ENCODE measurements around the gene FBXL16.
"Not testable (repeated sequence)": the region's sequence is repeated elsewhere in the genome, so short reads cannot be mapped to it uniquely, and the experiment has no call there.

FBXL16 gene

DNA sequence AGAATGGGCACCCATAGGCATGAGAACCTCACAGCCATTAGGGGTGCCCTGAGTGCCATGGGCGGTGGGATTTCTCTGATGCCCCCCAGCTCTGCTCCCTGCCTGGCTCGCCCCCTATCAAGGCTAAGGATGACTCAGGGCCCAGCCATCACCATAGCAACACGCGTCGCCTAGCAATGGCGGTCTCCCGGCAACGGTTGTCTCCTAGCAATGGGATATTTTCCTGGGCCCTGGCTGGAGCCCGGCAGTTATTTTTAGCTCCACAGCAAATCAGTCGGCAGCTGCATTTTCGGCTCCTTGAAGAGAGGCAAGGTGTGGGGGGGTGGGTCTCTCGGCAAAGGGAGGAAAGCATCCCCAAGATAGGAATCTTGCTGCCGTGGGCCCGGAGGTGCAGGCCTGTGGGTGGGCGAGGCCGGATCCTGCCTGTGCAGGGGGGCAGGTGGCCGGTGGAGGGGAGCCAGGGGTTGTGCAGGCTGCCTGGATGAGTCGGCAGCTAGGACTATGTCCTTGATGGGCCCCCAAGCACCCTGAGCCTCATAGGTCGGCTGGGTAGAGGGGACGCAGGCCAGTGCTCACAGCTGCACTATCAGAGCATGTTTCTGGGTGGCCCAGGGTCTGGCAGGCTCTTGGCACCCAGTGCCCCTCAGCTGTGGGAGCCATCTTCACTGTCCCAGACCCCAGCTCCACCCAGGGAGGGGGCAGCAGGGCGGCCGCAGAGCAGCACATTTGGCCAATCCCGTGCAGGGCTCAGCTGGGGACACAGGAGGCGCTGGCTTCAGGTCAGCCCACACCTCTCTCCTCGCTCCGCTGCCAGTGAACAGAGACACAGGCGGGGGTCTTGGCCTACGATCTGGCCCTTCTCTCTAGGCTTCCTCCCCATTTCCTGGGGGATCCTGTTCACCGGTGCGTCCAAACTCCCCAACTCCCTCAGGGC, 4.2 kb upstream of the FBXL16 start:
- peak; percentile 97 for DNase-seq

DNA sequence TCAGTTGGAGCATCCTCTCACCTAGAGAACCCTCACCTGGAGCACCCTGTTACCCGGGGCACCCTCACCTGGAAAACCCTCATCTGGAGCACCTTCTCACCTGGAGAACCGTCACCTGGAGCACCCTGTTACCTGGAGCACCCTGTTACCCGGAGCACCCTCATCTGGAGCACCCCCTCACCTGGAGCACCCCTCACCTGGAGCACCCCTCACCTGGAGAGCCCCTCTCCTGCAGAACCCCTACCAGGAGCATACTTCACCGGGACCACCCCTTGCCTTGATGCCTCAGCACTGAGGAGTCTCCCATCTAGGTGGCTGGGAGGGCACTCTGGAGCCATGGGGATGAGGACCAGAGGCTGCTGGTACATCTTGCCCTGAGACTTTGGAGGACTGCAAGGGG, 3.4 kb upstream of the FBXL16 start:
- no peak for DNase-seq

DNA sequence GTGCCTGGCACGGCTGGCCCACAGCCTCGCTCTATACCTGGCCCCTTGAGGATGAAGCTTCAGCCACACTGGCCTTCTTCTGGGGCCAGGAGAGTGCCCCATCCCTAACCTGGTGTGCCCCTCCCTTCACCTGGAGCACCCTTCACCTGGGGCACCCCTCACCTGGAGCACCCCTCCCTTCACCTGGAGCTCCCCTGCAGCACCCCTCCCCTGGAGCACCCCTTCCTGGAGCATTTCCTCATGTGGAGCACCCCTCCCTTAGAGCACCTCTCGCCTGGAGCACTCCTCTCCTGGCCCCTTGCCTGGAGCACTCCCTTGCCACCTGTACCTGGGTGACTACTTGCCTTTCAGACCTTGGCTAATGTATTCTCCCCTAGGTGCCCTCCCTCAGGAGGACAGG, 2.4 kb upstream of the FBXL16 start:
- no peak for DNase-seq

DNA sequence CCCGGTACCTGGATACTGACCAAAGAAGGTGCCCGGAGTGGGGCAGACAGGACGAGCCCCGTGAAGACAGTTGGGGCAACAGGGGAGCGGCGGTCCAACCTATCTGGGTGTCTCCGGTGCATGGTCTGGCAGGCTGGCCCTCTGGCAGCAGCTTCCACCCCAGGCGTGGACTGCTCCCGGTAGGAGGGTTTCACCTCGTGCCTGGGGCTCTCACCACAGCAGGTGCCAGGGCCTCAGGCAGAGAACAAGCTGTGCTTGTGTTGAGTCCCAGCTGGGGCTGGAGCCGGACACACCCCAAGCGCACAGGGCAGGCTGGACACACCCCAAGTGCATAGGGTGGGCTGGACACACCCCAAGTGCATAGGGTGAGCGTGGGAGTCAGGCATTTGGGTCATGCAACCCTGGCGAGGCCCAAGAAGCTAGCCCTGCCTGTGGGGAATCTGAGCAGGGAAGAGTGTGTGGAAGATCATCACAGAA, 1.5 kb upstream of the FBXL16 start:
- no peak for DNase-seq

DNA sequence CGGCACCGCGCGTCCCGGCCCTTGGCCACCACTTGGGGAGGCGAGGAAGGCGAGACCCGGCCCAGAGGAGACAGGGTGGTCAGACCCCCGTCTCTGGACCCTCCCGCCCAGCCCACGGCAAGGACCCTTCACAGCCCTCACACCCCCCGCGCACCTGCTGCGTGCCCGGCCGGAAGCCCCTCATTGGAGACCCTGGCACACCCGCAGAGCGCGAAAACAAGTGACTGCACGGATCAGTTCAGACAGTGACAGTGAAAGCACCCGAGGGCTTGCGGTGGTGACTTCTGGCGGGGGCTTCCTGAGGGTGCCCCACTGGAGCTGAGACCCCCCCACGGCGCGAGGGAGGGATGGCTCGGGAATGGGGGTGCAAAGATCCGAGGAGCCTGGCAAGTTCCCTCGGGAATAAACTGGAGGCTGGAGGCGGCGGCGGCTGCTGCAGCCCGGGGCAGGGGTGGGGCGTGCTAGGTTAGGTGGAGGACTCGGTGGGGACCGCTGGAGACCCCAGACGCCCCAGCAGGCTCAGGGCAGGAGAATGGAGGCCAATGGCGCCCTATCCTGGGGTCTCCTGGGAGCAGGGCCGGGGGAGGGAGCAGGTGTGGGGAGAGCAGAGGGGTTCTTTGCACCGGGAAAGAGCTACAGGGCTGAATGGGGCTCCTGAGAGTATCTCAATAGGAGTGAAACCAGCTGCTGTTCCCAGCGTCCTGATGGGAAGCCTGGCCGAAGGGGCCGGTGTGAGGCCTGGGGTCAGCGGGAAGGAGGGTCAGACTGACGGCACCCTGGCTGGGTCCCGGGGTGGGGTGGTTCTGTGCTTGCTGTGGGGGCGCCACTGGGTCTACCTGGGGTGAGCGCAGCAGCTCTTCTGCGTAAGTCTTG, 824 bp upstream of the FBXL16 start:
- DNase-seq: peak; percentile 70

DNA sequence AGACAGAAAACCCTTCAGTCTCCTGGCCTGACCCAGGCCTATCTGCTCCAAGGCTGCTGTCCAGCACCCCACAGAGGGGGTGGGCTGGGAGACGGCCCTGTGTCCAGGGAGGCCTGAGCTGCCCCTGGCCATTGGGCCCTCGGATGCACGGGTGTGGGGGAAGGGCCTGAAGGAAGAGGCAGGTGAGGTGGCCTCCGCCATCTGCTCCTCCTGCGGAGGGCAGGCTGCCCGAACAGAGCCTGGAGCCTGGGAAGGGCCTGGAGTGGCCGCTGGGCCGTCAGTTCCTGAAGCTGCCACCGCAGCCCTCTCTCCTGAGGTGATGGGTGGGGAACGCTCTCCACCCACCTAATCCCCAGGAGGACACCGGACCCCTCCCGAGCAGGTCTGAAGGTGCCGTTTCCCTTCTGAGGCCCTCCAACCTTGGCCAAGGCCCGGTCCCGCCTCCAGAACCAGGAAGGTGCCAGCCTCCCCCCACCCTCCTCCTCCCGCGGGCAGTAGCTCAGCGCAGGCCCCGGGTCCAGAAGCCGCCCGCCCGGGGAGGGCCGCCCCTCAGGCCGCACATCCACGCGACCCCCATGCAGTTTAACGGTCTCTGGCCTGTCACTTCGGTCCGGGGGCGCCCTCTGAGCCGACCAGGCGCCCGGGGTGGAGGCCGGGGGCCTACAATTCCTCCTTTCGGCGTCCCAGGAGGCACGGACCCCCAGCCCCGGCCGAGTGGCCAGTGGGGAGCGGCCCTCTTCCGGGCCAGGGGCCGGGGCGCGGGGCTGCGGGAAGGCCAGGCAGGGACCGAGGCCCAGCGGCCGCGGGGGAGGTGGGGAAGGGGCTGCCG, 835 bp downstream of the FBXL16 start:
- no peak for DNase-seq

DNA sequence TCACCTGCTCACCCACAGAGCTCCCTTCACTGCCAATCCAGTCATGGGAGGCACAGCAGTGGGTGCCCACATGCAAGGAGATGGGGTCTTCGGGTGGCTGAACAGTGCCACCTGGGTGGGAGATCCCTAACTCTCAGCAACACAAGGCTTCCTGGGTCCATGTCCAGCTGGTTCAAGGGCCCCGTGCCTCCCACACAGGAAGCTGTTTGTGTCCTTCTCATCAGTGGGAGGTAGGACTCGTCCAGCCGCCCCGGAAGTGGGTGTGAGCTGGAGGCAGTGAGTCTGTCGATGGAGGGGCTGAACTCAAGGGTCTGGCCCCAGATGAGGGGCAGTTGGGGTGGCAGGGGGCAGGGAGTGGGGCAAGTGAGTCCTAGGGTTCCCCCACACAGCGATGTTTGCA, 1.6 kb downstream of the FBXL16 start:
- DNase-seq: no peak

DNA sequence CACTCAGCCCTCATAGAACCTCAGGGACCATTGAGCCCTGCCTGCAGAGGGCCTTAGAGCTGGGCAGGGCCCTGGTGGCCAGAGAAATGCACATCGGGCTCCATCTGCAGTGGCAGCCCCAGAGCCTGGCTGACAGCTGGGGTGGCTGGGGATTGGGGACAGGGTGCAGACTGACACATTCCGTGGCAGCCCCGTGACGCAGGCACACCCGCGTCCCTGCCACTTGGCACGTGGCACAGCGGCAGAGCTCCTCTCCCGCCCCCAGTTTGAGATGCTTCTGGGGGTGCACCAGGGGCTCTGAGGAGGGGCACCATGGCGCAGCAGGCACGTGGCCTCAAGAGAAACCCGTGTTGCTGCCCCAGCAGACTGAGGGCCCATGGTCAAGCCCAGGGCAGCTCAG, 2.2 kb downstream of the FBXL16 start:
- DNase-seq: no peak

DNA sequence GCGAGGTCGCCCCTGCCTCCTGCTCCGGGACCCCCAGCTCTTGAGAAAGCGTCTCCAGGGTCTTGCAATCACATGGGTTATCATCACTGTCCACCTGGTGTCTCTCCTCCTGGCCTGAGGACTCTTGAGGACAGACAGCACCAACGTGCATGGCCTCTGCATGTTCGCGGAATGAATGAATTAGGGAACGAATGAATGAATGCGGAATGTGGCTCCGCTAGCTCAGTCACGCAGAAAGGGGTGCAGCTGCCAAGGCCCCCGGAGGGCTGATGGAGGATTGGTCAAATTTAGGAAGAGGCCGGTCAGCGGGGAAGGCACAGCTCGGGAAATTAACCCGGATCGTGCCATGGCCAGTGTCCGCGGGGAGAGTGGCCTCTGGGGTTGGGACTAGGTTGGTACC, 3.3 kb downstream of the FBXL16 start:
- no peak for DNase-seq

DNA sequence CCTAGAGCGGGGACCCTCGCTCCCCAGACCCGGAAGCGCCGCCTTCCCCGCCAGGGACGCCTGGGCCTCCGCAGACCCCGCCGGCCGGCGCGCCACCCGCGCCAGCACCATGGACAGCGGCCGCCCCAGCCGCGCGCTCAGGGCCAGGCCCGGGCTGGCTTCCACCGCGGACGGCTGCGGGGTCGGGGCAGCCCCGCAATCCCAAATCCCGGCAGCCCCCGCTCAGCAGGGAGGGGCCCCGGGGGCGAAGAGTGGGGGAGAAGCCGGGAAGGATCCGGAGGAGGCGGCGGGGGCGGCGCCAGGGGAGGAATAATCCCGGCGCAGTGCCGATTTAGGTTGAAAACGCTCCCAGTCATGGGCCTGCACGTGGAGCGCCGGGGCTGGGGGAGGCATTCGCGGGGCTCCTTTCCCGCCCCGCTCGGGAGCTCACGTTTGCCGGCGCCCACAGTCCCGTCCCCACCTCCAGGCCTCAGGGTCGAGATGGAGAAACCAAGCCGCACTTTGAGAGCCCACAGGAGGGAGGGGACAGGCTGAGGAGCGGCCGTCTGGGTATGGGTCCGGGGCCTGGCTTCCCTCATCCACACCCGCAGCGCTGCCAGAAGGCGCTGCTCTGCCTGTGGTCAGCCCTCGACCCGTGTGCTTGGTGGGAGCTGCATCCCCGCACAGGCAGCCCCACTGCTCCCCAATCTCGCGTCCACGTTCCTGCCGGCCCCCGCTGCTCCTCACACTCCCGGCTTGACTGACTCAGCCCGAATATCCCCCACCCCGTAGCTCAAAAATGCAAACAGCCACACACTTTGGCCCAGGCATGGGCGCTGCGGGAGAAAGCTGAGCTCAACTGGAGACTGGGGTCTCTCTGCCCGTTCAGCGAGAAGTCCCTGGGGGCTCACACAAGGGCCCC, 4.7 kb downstream of the FBXL16 start:
- DNase-seq: peak; percentile 79

DNA sequence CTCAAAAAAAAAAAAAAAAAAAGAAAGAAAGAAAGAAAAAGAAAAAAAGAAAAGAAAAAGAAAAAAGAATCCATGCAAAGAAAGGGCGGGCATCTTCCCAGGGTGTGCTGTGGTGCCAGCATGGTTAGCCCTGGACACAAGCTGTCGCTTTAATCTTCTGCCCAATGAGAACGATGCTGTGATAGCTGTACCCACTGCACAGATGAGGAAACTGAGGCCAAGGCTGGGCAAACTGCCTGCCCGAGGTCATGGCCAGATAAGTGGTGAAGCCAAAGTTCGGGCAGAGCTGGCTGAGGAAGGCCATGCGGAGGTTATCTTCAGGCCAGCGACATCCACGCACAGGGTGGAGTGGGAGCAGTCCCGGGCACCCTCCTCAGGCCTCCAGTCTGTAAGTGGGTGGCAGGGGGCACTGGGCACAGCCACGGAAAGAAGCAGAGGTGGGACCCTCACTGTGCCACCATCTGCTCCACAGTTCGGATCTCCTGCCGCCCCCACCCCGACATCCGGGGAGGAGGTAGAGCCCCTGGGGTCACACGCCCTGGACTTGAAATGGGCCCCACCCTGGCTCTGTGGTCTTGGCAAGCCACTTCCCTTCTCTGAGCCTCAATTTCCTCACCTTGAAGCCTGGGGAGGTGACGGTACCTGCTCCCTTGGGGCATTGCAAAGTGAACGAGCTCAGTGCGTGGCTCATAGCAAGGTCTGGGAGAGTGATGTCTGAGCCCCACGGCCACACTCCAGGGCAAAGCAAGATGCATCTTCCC, 6.5 kb downstream of the FBXL16 start:
- no peak for DNase-seq

DNA sequence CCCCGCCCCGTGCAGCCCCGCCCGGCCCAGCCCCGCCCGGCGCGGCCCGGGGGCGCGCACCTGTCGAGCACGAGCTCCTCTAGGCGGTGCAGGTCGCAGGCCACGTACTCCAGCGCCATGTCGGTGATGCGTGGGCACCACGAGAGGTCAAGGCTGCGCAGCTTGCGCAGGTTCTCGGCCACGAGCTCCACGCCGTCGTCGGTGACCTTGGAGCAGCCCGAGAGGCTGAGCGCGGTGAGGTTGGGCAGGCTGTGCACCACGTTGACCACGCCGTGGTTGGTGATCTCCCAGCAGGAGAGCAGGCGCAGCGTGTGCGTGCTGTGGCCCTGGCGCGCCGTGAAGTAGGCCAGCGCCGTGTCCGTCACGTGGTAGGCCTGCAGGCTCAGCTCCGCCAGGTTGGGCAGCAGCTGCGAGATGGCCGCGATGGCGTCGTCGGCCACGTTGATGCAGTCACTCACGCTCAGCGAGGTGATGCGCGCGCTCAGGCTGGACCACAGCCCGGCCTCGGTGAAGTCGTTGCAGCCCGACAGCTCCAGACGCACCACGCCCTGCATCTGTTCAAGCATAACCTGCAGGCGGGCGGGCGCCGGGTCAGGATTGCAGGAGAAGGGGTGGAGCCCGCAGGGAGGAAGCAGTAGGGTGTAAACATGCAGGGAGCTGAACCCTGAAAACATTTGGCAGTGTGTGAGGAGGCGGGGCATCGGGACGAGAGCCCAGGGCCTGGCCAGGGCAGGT, 10.1 kb downstream of the FBXL16 start:
- peak; percentile 74 for DNase-seq

DNA sequence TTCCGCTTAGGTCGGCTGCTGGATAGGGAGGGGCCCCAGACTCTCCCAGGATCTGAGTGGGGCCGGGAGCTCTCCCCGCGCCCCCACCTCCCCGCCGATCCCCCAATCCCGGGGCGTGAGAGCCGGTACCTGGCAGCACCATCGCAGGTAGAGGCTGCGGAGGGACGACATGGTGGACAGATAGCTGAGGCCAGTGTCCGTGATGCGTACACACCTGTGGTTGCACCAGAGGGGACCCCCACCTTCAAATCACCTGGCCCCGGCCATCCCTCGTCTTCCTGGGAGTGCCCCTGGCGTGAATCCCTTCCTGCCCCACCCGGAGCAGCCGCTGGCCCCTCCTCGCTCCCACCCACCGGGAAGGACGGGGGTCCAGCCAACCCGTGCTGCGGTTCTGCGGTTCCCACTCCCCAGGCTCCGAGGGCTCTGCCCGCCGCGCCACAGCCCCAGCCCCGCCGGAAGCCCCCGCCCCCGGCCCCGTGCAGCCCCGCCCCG, 10.7 kb downstream of the FBXL16 start:
- DNase-seq: peak; percentile 6

DNA sequence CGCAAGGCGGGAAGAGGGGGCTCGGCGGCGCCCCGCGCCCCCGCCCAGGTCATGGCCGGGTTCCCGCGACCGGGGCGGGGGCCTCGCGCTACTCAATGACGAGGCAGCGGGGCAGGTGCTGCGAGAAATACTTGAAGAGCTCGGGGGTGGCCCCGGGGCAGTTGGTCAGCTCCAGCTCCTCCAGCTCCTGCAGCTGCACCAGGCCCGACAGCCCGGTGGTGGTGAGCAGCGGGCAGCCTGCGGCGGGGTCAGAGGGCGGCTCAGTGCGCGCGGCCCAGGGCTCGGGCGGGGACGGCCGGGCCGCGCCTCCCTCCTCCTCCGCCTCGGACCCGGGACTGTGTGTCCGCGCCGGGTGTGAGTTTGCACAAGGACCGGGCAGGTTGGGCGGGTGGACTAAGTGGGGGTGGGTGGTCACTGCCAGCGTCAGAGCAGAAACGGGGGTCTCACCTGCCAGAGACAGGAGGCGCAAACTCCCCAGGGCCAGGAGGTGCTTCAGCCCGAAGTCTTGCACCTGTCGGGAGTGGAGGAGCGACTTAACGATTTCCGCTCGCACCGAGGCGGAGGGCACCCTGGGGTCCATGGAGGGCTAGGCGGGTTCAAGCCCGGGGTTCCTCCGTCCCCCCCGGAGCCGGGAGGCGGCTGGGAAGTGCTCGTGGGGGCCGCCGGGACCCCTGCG, 11.3 kb downstream of the FBXL16 start:
- peak; percentile 22 for DNase-seq

DNA sequence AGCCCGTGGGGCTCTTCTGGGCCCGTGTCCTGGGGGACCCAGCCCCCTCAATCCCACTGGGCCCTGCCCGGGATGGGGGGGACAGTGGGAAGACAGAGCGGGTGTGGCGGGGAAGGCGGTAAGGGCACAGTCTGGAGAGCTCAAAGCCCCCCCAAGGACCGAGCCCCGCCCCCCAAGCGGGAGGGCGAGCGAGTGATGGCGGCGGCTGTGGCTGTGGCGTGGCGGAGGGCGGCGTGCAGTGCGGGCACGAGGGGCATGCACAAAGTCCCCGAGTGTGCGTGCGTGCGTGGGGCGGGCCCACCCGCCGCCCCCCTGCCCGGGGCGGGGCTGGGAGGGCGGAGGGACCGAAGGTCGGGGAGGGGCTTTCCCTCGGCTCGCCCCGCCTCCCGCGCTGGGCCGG, 11.8 kb downstream of the FBXL16 start:
- no peak for DNase-seq

DNA sequence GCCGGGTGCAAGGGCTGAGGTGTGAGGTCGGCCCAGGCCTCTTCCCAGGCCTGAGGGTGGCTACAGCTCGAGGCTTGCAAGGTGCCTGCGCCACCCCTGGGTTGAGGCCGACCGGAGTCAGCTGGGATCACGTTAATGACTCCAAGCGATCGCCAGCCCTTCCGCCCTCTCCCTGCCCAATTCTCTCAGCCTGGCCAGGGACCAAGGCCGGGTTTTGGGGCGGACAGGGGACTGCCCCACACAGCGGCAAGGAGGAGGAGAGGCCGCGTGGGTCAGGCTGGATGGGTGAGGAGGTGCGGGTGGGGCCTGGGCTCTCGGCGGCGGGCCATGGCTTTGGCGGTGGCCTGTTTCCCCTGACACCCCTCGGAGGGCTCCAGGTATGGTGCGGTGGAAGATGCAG, 12.2 kb downstream of the FBXL16 start:
- no peak for DNase-seq

DNA sequence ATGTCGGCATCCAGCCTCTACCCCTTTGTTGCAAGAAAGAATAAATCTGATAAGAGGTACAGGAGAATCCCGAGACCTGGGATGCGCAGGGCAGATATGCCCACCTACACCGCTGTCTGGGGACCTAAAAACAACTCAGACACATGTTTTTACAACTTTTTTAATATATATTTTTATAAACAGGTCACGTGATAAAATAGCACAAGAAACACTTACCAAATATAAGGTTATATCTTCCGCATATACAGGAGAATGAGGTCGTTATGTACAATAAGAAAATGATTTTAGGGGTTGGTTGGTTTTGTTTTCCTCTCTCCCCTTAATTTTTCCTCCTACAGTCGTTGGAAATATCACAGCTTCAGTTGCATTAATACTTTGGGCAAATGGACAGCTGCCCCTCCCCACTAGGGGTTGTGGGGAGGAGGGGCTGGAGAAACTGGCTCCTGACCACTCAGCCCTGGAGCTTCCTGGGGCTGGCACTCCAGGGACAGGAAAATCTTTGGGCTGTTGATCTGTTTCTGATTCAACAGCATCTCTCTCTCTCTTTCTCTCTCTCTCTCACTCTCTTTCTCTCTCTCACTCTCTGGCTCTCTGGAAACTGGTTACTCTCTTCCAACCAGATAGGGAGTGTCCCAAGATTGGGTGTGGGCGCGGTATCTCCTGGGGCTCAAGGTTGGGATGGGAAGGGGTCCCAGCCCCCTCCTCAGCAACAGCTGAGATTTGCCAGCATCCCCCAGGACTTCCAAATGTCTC, 13.1 kb downstream of the FBXL16 start:
- no peak for DNase-seq

DNA sequence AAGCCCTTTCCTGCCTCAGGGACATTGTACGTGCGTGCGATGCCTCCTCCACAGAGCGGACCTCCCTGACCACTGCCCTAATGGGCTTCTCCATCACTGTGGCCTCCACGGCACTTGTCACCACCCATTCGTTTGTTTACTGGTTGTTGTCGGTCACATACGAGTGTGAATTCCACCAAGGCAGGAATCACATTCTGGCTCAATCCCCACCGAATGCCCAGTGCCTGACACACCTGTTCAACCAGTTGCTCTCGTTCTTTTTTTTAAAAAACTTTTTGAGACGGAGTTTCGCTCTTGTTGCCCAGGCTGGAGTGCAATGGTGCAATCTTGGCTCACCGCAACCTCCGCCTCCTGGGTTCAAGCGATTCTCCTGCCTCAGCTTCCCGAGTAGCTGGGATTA, 14.4 kb downstream of the FBXL16 start:
- DNase-seq: not testable (repeated sequence)

Data from eye (tissue), 1 donor.